ENCODE data around the gene HAPLN1. TPM values are rescaled to one million over a fixed set of nuclear protein-coding genes. Genes with fewer than 3 reads are reported as not detected.

The HAPLN1 gene
- total and polyA plus RNA-seq, 2 of the 8 experiments (the other 6 are each of a cell fraction or from before 2014, with no cell fraction given): 0.56 to 2.1 TPM

DNA sequence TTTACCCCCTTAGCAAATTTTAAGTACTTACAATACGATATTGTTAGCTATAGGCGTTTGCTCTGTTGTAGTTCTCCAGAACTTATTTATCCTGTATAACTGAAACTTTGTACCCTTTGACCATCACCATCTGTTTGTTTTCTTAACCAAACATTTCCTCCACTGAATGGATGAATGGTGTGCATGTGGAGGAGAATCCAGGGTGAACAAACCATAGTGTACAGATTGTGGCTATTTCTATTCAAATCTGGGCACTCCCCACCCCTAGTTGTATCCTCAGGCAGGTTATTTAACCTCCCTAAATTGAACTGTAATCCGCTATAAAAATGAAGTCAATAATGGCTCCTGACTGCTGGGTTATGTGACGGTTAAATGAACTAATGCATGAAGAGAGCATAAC is 21.4 kb upstream of the HAPLN1 start:
- Histone ChIP-seq H3K27ac (ENCODE audit: low read depth, low read length) (no peak overlapping the region), H3K36me3 (ENCODE audit: control insufficient read depth in 2 of 4, insufficient read depth in 4 of 4, low read length in 3 of 4) (no peaks in the 10 kb centered on the region), H2AK5ac (ENCODE audit: low read depth, low read length) (no peak overlapping the region), H3K4me3 (ENCODE audit: extremely low read depth in 1 of 4, insufficient read depth in 2 of 4, low read depth in 3 of 4, low read length in 4 of 4) (no peak overlapping the region), H4K5ac (ENCODE audit: insufficient read length, low read depth, low read length) (no peak overlapping the region), H3K4me1 (replicated peaks in 1 of 4; ENCODE audit: control insufficient read depth in 3 of 4, insufficient read depth in 4 of 4, low read length in 3 of 4) (no peaks in the 10 kb centered on the region), H3K14ac (ENCODE audit: insufficient read length) (no peak overlapping the region), H4K8ac (ENCODE audit: extremely low read depth, insufficient read depth, low read length) (no peak overlapping the region), H3K23ac (ENCODE audit: insufficient read length) (no peak overlapping the region), H2BK20ac (ENCODE audit: low read length) (no peak overlapping the region), H3K4ac (replicated peaks; ENCODE audit: insufficient read length, low read depth, low read length) (no peak overlapping the region), H3K9ac (replicated peaks in 1 of 4; ENCODE audit: extremely low read depth in 1 of 4, low read depth in 3 of 4, low read length in 3 of 4) (no peak overlapping the region), H3K79me1 (ENCODE audit: low read depth, low read length) (no peaks in the 10 kb centered on the region), H2BK12ac (ENCODE audit: low read depth, low read length) (no peak overlapping the region), H4K91ac (replicated peaks; ENCODE audit: insufficient read length, low read length) (no peak overlapping the region), H3K56ac (replicated peaks; ENCODE audit: insufficient read length, low read depth, low read length) (no peak overlapping the region), H2BK15ac (ENCODE audit: low read length) (no peak overlapping the region), H3K18ac (ENCODE audit: extremely low read depth, low read length) (no peak overlapping the region), H3K23me2 (ENCODE audit: low read depth, low read length) (no peaks in the 10 kb centered on the region), H2BK5ac (ENCODE audit: low read depth, low read length) (no peak overlapping the region), H3K27me3 (replicated peaks in 1 of 4; ENCODE audit: control insufficient read depth in 3 of 4, extremely low read depth in 1 of 4, insufficient read depth in 3 of 4, low read length in 3 of 4) (no peaks in the 10 kb centered on the region), H2BK120ac (replicated peaks; ENCODE audit: low read depth, low read length) (no peak overlapping the region), H3K79me2 (ENCODE audit: control insufficient read depth in 1 of 2, insufficient read depth in 2 of 2, low read length in 2 of 2) (no peaks in the 10 kb centered on the region), H3K9me3 (ENCODE audit: insufficient read depth in 2 of 2, low read depth in 1 of 2, low read length in 1 of 2) (peaks cover 2% of the 10 kb centered on the region in 2 experiments; a peak in 2 of 4 replicates), H4K20me1 (replicated peaks in 1 of 2; ENCODE audit: control insufficient read depth in 1 of 2, insufficient read depth in 2 of 2, low read length in 2 of 2) (no peaks in the 10 kb centered on the region), H2AFZ (ENCODE audit: low read length) (no peak overlapping the region), H3K4me2 (ENCODE audit: insufficient read depth in 1 of 2, low read depth in 2 of 2, low read length in 2 of 2) (no peak overlapping the region)
- POLR2A ChIA-PET (ENCODE audit: partially characterized antibody): no interaction called here
- CTCF ChIA-PET (ENCODE audit: partially characterized antibody): no interaction called here
- FAIRE-seq (no peak), DNase-seq (ENCODE audit: low read depth in 1 of 2, low spot score in 2 of 2) (no peak)
- 88% methylated on average over 4 of the region's 4 CpGs; no CpG with 5 or more reads in 1 of the 2 experiments for WGBS, 2 experiments (ENCODE audit: extremely low coverage in 1 of 2, insufficient coverage in 1 of 2, insufficient read length in 1 of 2, insufficient replicate concordance in 2 of 2, low coverage in 1 of 2, low lambda C conversion rate in 2 of 2, missing lambda C conversion rate in 1 of 2)
- no peak for TF ChIP-seq TEAD4 (IDR thresholded peaks at IDR 0.05; ENCODE audit: low read depth, low read length)
- TF ChIP-seq BRCA1 (IDR thresholded peaks at IDR 0.05; ENCODE audit: low read depth, low read length): no peak
- TF ChIP-seq JUN (IDR thresholded peaks at IDR 0.05; ENCODE audit: low read depth, low read length): no peak
- TF ChIP-seq KDM5A (IDR thresholded peaks at IDR 0.05; ENCODE audit: low read length): no peak
- TF ChIP-seq EP300 (IDR thresholded peaks at IDR 0.05; ENCODE audit: borderline replicate concordance in 1 of 2, low read depth in 2 of 2, low read length in 2 of 2): no peak
- TF ChIP-seq TCF12 (IDR thresholded peaks at IDR 0.05; ENCODE audit: low read depth, low read length): no peak
- TF ChIP-seq SIN3A (conservative IDR thresholded peaks at IDR 0.05 in 1 of 2, IDR thresholded peaks at IDR 0.05 in 1 of 2; ENCODE audit: low read depth in 1 of 2, low read length in 2 of 2): no peak
- TF ChIP-seq CBX5 (IDR thresholded peaks at IDR 0.05; ENCODE audit: low read depth, low read length): no peak
- TF ChIP-seq MAX (IDR thresholded peaks at IDR 0.05): no peak
- no peak for TF ChIP-seq CREB1 (IDR thresholded peaks at IDR 0.05)
- no peak for TF ChIP-seq SP1 (IDR thresholded peaks at IDR 0.05; ENCODE audit: low read depth, low read length)
- TF ChIP-seq CTCF (IDR thresholded peaks at IDR 0.05; ENCODE audit: control extremely low read depth in 1 of 3, insufficient read depth in 1 of 3, low read depth in 1 of 3, low read length in 3 of 3): no peak
